Measurements from ENCODE around the gene POLR1G. TPM values are rescaled to one million over a fixed set of nuclear protein-coding genes. Genes with fewer than 3 reads are reported as not detected.

The POLR1G gene
- total and polyA plus RNA-seq, 4 donors, result 1.1 to 2.4 (median 1.9) TPM

DNA sequence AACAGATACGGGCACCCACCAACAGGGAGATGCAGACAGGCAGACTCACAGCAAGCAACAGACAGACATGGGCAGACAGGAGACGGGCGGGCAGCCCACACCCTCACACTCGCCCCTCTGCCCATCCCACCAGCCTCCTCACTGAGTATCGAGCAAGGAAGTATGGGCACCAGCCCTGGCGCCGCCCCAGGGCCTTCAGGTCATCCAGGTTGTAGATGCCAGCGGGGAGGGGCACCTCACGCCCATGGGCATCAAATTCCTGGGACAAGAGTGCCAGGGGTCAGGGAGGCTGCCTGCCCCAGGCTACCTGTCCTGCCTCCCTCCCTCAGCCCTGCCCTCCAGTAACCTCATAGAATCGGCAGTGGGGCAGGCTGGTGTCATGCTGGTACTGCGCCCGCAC, 41.7 kb upstream of the POLR1G start:
- TF ChIP-seq RXRA (IDR thresholded peaks at IDR 0.05) (no peak), HNF4G (IDR thresholded peaks at IDR 0.05) (no peak), NR2F2 (IDR thresholded peaks at IDR 0.05) (no peak), TAF1 (conservative IDR thresholded peaks at IDR 0.05) (no peak), ATF3 (IDR thresholded peaks at IDR 0.05) (no peak), CTCF (IDR thresholded peaks at IDR 0.05; ENCODE audit: low read depth, low read length, missing input control) (no peak), FOXA1 (IDR thresholded peaks at IDR 0.05) (no peak)
- TF ChIP-seq, protein P1, sequence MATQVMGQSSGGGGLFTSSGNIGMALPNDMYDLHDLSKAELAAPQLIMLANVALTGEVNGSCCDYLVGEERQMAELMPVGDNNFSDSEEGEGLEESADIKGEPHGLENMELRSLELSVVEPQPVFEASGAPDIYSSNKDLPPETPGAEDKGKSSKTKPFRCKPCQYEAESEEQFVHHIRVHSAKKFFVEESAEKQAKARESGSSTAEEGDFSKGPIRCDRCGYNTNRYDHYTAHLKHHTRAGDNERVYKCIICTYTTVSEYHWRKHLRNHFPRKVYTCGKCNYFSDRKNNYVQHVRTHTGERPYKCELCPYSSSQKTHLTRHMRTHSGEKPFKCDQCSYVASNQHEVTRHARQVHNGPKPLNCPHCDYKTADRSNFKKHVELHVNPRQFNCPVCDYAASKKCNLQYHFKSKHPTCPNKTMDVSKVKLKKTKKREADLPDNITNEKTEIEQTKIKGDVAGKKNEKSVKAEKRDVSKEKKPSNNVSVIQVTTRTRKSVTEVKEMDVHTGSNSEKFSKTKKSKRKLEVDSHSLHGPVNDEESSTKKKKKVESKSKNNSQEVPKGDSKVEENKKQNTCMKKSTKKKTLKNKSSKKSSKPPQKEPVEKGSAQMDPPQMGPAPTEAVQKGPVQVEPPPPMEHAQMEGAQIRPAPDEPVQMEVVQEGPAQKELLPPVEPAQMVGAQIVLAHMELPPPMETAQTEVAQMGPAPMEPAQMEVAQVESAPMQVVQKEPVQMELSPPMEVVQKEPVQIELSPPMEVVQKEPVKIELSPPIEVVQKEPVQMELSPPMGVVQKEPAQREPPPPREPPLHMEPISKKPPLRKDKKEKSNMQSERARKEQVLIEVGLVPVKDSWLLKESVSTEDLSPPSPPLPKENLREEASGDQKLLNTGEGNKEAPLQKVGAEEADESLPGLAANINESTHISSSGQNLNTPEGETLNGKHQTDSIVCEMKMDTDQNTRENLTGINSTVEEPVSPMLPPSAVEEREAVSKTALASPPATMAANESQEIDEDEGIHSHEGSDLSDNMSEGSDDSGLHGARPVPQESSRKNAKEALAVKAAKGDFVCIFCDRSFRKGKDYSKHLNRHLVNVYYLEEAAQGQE (IDR thresholded peaks at IDR 0.05), result no peak
- TF ChIP-seq, protein P2, sequence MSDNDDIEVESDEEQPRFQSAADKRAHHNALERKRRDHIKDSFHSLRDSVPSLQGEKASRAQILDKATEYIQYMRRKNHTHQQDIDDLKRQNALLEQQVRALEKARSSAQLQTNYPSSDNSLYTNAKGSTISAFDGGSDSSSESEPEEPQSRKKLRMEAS (IDR thresholded peaks at IDR 0.05), result no peak
- Histone ChIP-seq H3K27ac (ENCODE audit: low read depth in 1 of 2, low read length in 2 of 2) (no peak overlapping the region), H3K36me3 (ENCODE audit: control insufficient read depth in 4 of 4, insufficient read depth in 3 of 4, low read depth in 1 of 4, low read length in 3 of 4) (peaks cover 0 to 14% (median 3%) of the 10 kb centered on the region in 4 donors), H3K4me3 (ENCODE audit: low read depth in 1 of 3, low read length in 3 of 3) (no peak overlapping the region), H3K4me1 (ENCODE audit: control insufficient read depth in 4 of 4, insufficient read depth in 4 of 4, low read length in 3 of 4) (peaks cover 0 to 3% (median under 1%) of the 10 kb centered on the region in 4 donors), H3K9me3 (ENCODE audit: control insufficient read depth in 4 of 4, low read length in 3 of 4) (no peaks in the 10 kb centered on the region), H3K27me3 (ENCODE audit: control insufficient read depth in 4 of 4, insufficient read depth in 4 of 4, low read length in 3 of 4) (no peaks in the 10 kb centered on the region), H3K9ac (ENCODE audit: low read depth in 1 of 2, low read length in 2 of 2) (no peak overlapping the region)
- 93% methylated on average over 12 of the region's 12 CpGs for WGBS
- DNase-seq (ENCODE audit: low spot score), result no peak

GRCh38 chr19:45368127-45368526, 38.3 kb upstream of the POLR1G start:
- peaks cover 0 to 4% (median 0%) of the 10 kb centered on the region in 4 donors for H3K36me3 ChIP-seq (ENCODE audit: control insufficient read depth in 4 of 4, insufficient read depth in 3 of 4, low read depth in 1 of 4, low read length in 3 of 4)
- peaks cover 0 to 8% (median 5%) of the 10 kb centered on the region in 4 donors for H3K4me1 ChIP-seq (ENCODE audit: control insufficient read depth in 4 of 4, insufficient read depth in 4 of 4, low read length in 3 of 4)
- H3K27me3 ChIP-seq (ENCODE audit: control insufficient read depth in 4 of 4, insufficient read depth in 4 of 4, low read length in 3 of 4), result no peaks in the 10 kb centered on the region
- WGBS, result 98% methylated on average over 4 of the region's 4 CpGs
- no peak overlapping the region for H3K4me3 ChIP-seq (ENCODE audit: low read depth in 1 of 3, low read length in 3 of 3)
- no peak for DNase-seq (ENCODE audit: low spot score)
- no peaks in the 10 kb centered on the region for H3K9me3 ChIP-seq (ENCODE audit: control insufficient read depth in 4 of 4, low read length in 3 of 4)
- no peak overlapping the region for H3K9ac ChIP-seq (ENCODE audit: low read depth in 1 of 2, low read length in 2 of 2)
- no peak overlapping the region for H3K27ac ChIP-seq (ENCODE audit: low read depth in 1 of 2, low read length in 2 of 2)
- TF ChIP-seq FOXA2 (IDR thresholded peaks at IDR 0.05) (no peak), ATF3 (IDR thresholded peaks at IDR 0.05) (no peak), RXRA (IDR thresholded peaks at IDR 0.05) (no peak), HNF4G (IDR thresholded peaks at IDR 0.05) (no peak), RAD21 (IDR thresholded peaks at IDR 0.05) (no peak), NR2F2 (IDR thresholded peaks at IDR 0.05) (no peak), YY1 (IDR thresholded peaks at IDR 0.05) (no peak), SP1 (IDR thresholded peaks at IDR 0.05) (no peak), FOXA1 (IDR thresholded peaks at IDR 0.05) (no peak), GABPA (IDR thresholded peaks at IDR 0.05 in 1 of 2, conservative IDR thresholded peaks at IDR 0.05 in 1 of 2) (no peak), JUND (IDR thresholded peaks at IDR 0.05) (no peak), EGR1 (IDR thresholded peaks at IDR 0.05; ENCODE audit: low read depth in 2 of 2) (no peak), HNF4A (conservative IDR thresholded peaks at IDR 0.05) (no peak)
- TF ChIP-seq, protein P1 (IDR thresholded peaks at IDR 0.05), result no peak
- TF ChIP-seq, protein P2 (IDR thresholded peaks at IDR 0.05), result no peak
- TF ChIP-seq, protein P3, sequence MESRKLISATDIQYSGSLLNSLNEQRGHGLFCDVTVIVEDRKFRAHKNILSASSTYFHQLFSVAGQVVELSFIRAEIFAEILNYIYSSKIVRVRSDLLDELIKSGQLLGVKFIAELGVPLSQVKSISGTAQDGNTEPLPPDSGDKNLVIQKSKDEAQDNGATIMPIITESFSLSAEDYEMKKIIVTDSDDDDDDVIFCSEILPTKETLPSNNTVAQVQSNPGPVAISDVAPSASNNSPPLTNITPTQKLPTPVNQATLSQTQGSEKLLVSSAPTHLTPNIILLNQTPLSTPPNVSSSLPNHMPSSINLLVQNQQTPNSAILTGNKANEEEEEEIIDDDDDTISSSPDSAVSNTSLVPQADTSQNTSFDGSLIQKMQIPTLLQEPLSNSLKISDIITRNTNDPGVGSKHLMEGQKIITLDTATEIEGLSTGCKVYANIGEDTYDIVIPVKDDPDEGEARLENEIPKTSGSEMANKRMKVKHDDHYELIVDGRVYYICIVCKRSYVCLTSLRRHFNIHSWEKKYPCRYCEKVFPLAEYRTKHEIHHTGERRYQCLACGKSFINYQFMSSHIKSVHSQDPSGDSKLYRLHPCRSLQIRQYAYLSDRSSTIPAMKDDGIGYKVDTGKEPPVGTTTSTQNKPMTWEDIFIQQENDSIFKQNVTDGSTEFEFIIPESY (IDR thresholded peaks at IDR 0.05), result no peak
